Endothelial cell of umbilical vein (primary cell): ENCODE results near the gene PDCD11. TPM values are rescaled to one million over a fixed set of nuclear protein-coding genes. Genes with fewer than 3 reads are reported as not detected.

Experiments used
- BruUV-seq: library from RNA; stranded (reverse); fragments of 400-500 nt; replicated peaks from 2 replicates; lab custom pipeline; 2021; lab: Mats Ljungman, UMichigan
- CTCF ChIA-PET: fragments of 300-600, 350-600 bp; sonication (Branson Sonifier 250); formaldehyde crosslinking; loops from one replicate; lab custom pipeline; 2021; ENCODE audit warnings: antibody characterized with exemption, inconsistent platforms; lab: Charles Lee
- POLR2A ChIA-PET: fragments of 300-600, 350-600 bp; sonication (Branson Sonifier 250); formaldehyde crosslinking; loops from one replicate; lab custom pipeline; 2021; ENCODE audit warnings: antibody characterized with exemption, inconsistent platforms; lab: Charles Lee
- DNase-seq: peaks from one replicate; pipeline ENCODE4 v3.0.0-alpha.2; 2011; ENCODE audit warnings: low read depth, low spot score
- FAIRE-seq: peaks from 2 replicates; lab custom pipeline; 2011; peaks lifted over from hg19 to GRCh38; lab: Jason Lieb, UNC
- H2AFZ ChIP-seq: 2 replicates; pipeline ENCODE4 v1.6.0; 2012; ENCODE audit warnings: low read depth, low read length, control low read depth, inconsistent platforms
- H3K27ac ChIP-seq: 2 replicates; pipeline ENCODE4 v1.5.1; 2011; ENCODE audit warnings: low read depth, mild to moderate bottlenecking, control low read depth, low read length, moderate library complexity; ENCODE audit not compliant: insufficient read depth
- H3K27me3 ChIP-seq, 2 experiments: 2 replicates each; pipeline versions ENCODE4 v1.6.0 to v1.6.1; 2011; ENCODE audit warnings: low read length in 2 of 2, mixed read lengths in 1 of 2; ENCODE audit not compliant: control insufficient read depth in 2 of 2, insufficient read depth in 2 of 2
- H3K36me3 ChIP-seq, 2 experiments: 2 replicates in 1 of 2; 3 replicates in 1 of 2; pipeline ENCODE4 v1.5.1; 2011; ENCODE audit warnings: low read length in 2 of 2, mild to moderate bottlenecking in 1 of 2, moderate library complexity in 1 of 2; ENCODE audit not compliant: control insufficient read depth in 2 of 2, insufficient read depth in 2 of 2; ENCODE audit errors: extremely low read depth in 1 of 2
- H3K4me1 ChIP-seq: 3 replicates; pipeline ENCODE4 v1.5.1; 2011; ENCODE audit warnings: mild to moderate bottlenecking, low read length; ENCODE audit not compliant: control insufficient read depth, insufficient read depth; ENCODE audit errors: extremely low read depth
- H3K4me2 ChIP-seq: 2 replicates; pipeline ENCODE4 v1.6.1; 2011; ENCODE audit warnings: low read length, control low read depth, mixed read lengths; ENCODE audit not compliant: insufficient read depth
- H3K4me3 ChIP-seq, 3 experiments: fragments of 200-600 bp in 1 of 3; sonication (generic), shearing (Covaris generic) in 1 of 3; replicated peaks in 1 of 3; 2 replicates each; pipeline ENCODE4 v1.5.1; 2011 to 2016; ENCODE audit warnings: control low read depth in 3 of 3, low read length in 3 of 3, mild to moderate bottlenecking in 2 of 3, inconsistent platforms in 1 of 3, low read depth in 1 of 3, moderate library complexity in 1 of 3; ENCODE audit not compliant: insufficient read depth in 1 of 3
- H3K79me2 ChIP-seq: 2 replicates; pipeline ENCODE4 v1.6.0; 2012; ENCODE audit warnings: low read length, inconsistent platforms; ENCODE audit not compliant: control insufficient read depth, insufficient read depth
- H3K9ac ChIP-seq: replicated peaks from 2 replicates; pipeline ENCODE3; 2011; ENCODE audit warnings: low read length, control low read depth; ENCODE audit not compliant: insufficient read depth; ENCODE audit errors: extremely low read depth
- H3K9me1 ChIP-seq: replicated peaks from 3 replicates; pipeline ENCODE4 v1.6.0; 2011; ENCODE audit warnings: mild to moderate bottlenecking, low read length; ENCODE audit not compliant: control insufficient read depth, insufficient read depth; ENCODE audit errors: extremely low read depth
- H3K9me3 ChIP-seq: replicated peaks from 2 replicates; pipeline ENCODE4 v1.5.1; 2012; ENCODE audit warnings: low read length, inconsistent platforms; ENCODE audit not compliant: control insufficient read depth, insufficient read depth
- H4K20me1 ChIP-seq: replicated peaks from 2 replicates; pipeline ENCODE3; 2011; ENCODE audit warnings: mild to moderate bottlenecking, low read length; ENCODE audit not compliant: control insufficient read depth, insufficient read depth; ENCODE audit errors: extremely low read depth
- EZH2 ChIP-seq: IDR thresholded peaks from 2 replicates; pipeline ENCODE4 v1.6.1; 2012; ENCODE audit warnings: borderline replicate concordance, low read depth, mild to moderate bottlenecking, moderate library complexity, low read length, inconsistent platforms; ENCODE audit not compliant: severe bottlenecking
- FOS ChIP-seq: IDR thresholded peaks from 2 replicates; pipeline ENCODE4 v1.6.1; 2011; ENCODE audit warnings: mild to moderate bottlenecking, low read length, moderate library complexity, borderline replicate concordance; ENCODE audit not compliant: insufficient read depth
- GATA2 ChIP-seq: IDR thresholded peaks from 2 replicates; pipeline ENCODE4 v1.7.0; 2011; ENCODE audit warnings: low read depth, mild to moderate bottlenecking, moderate library complexity, mixed read lengths, low read length; ENCODE audit not compliant: insufficient read length, insufficient read depth
- JUN ChIP-seq: IDR thresholded peaks from 2 replicates; pipeline ENCODE4 v1.6.1; 2011; ENCODE audit warnings: borderline replicate concordance, low read depth; ENCODE audit not compliant: insufficient read length, insufficient read depth
- MYC ChIP-seq: IDR thresholded peaks from one replicate; pipeline ENCODE4 v1.6.1; 2011; ENCODE audit warnings: mild to moderate bottlenecking, low read depth, low read length
- POLR2A ChIP-seq: IDR thresholded peaks from 2 replicates; pipeline ENCODE4 v1.6.1; 2012; ENCODE audit warnings: low read depth, mild to moderate bottlenecking, control low read depth, low read length
- POLR2AphosphoS5 ChIP-seq: IDR thresholded peaks from 2 replicates; pipeline ENCODE4 v1.6.1; 2012; ENCODE audit warnings: low read depth, mild to moderate bottlenecking, control low read depth, low read length, moderate library complexity; ENCODE audit not compliant: insufficient read depth
- dilution Hi-C: fragments of 300-500 bp; cut with MboI; formaldehyde crosslinking; loops from one replicate; pipeline ENCODE4 v1.15.0; 2019; ENCODE audit warnings: low sequenced_read_pairs; ENCODE audit not compliant: extremely low pct_ligation_motif_present
- intact Hi-C: fragments of 100-400 bp; cut with micrococcal nuclease; formaldehyde crosslinking; loops from one replicate; pipeline ENCODE4 v1.10.0; 2022
- polyA plus RNA-seq, 4 experiments: library from polyadenylated mRNA; depleted of rRNA in 3 of 4; stranded (reverse) in 3 of 4; unstranded in 1 of 4; fragments of >200 nt; gene quantifications; 2 replicates each; pipeline versions ENCODE4 v1.2.1 to v1.2.3, GENCODE V29; 2011 to 2012; ENCODE audit warnings: missing spikeins in 1 of 4
- total RNA-seq: library from RNA; stranded (reverse); gene quantifications from 2 replicates; pipeline ENCODE4 v1.2.3, GENCODE V29; 2021
- TF ChIP-seq, protein P1 (sequence below): IDR thresholded peaks from 2 replicates; pipeline ENCODE4 v1.6.1; 2011; ENCODE audit not compliant: insufficient read depth, insufficient read length
- TF ChIP-seq, protein P2 (sequence below), 2 donors: IDR thresholded peaks; 1 replicate in 1 of 2; 2 replicates in 1 of 2; pipeline ENCODE4 v1.5.1; 2011; ENCODE audit warnings: low read length in 2 of 2, mild to moderate bottlenecking in 2 of 2, moderate library complexity in 2 of 2, control low read depth in 1 of 2, inconsistent platforms in 1 of 2, low read depth in 1 of 2; ENCODE audit not compliant: insufficient read depth in 1 of 2; ENCODE audit errors: extremely low read depth in 1 of 2

PDCD11 gene
- total and polyA plus RNA-seq, 2 donors (not counting 3 experiments of a cell fraction or from before 2014, with no cell fraction given): 12.6 to 52.7 TPM

DNA sequence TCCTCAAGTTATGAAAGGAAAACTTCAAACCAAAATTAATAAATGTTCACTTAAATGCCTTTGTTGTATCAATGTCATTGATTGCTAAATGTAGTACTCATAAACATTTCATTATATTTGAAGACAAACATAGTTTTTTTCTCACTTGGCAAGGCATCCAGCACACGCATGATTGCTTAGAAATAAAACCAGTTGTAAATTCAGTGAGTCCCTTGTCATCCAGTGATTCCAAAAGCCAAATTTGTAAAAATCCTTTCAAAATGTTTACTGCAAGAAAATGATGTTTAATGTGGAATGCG is 90.9 kb downstream of the PDCD11 start:
- no peak for FAIRE-seq

More for the DNA sequence above, 90.9 kb downstream of the PDCD11 start:
- Histone ChIP-seq H3K4me2 (no peak overlapping the region), H3K27ac (no peak overlapping the region), H3K27me3 (no peaks in the 10 kb centered on the region), H3K9me3 (no peaks in the 10 kb centered on the region), H4K20me1 (no peaks in the 10 kb centered on the region), H3K36me3 (no peaks in the 10 kb centered on the region), H3K4me1 (no peaks in the 10 kb centered on the region), H3K9ac (no peak overlapping the region), H3K9me1 (no peaks in the 10 kb centered on the region), H2AFZ (no peak overlapping the region), H3K4me3 (no peak overlapping the region), H3K79me2 (no peaks in the 10 kb centered on the region)
- BruUV-seq: no TSS peak
- ChIA-PET POLR2A (no interaction called here), CTCF (interaction anchor here (2.1 to 3.7 kb wide), 2 partner anchors 71 to 106 kb away, joined by 4 to 45 read pairs; no protein-coding TSS in a partner anchor)
- no peak for TF ChIP-seq EZH2
- TF ChIP-seq, protein P1, sequence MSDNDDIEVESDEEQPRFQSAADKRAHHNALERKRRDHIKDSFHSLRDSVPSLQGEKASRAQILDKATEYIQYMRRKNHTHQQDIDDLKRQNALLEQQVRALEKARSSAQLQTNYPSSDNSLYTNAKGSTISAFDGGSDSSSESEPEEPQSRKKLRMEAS: no peak
- no peak for TF ChIP-seq JUN
- TF ChIP-seq MYC: no peak
- TF ChIP-seq, protein P2, sequence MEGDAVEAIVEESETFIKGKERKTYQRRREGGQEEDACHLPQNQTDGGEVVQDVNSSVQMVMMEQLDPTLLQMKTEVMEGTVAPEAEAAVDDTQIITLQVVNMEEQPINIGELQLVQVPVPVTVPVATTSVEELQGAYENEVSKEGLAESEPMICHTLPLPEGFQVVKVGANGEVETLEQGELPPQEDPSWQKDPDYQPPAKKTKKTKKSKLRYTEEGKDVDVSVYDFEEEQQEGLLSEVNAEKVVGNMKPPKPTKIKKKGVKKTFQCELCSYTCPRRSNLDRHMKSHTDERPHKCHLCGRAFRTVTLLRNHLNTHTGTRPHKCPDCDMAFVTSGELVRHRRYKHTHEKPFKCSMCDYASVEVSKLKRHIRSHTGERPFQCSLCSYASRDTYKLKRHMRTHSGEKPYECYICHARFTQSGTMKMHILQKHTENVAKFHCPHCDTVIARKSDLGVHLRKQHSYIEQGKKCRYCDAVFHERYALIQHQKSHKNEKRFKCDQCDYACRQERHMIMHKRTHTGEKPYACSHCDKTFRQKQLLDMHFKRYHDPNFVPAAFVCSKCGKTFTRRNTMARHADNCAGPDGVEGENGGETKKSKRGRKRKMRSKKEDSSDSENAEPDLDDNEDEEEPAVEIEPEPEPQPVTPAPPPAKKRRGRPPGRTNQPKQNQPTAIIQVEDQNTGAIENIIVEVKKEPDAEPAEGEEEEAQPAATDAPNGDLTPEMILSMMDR (IDR thresholded peaks at IDR 0.05; ENCODE audit: extremely low read depth in 1 of 2, insufficient read depth in 1 of 2, low read depth in 1 of 2, low read length in 2 of 2): no peak
- TF ChIP-seq POLR2AphosphoS5: no peak
- no peak for TF ChIP-seq FOS
- no peak for TF ChIP-seq GATA2
- TF ChIP-seq POLR2A: no peak
- dilution Hi-C loops: no loop called here
- no peak for DNase-seq
- intact Hi-C loops: loop anchor here (5.0 kb wide), 1 partner anchor 240 kb away; the partner anchor contains the start of gene RPEL1
